CD4-positive, alpha-beta T cell treated with Interleukin-1 beta for 1 hour (primary cell): ENCODE results near the gene HSD11B2.
"Not testable (repeated sequence)": the region's sequence is repeated elsewhere in the genome, so short reads cannot be mapped to it uniquely, and the experiment has no call there.

ENCODE experiments used
- DNase-seq, 2 donors: peaks; one replicate each; pipeline ENCODE4 v3.0.0-alpha.2; 2020 to 2022

Gene HSD11B2

DNA sequence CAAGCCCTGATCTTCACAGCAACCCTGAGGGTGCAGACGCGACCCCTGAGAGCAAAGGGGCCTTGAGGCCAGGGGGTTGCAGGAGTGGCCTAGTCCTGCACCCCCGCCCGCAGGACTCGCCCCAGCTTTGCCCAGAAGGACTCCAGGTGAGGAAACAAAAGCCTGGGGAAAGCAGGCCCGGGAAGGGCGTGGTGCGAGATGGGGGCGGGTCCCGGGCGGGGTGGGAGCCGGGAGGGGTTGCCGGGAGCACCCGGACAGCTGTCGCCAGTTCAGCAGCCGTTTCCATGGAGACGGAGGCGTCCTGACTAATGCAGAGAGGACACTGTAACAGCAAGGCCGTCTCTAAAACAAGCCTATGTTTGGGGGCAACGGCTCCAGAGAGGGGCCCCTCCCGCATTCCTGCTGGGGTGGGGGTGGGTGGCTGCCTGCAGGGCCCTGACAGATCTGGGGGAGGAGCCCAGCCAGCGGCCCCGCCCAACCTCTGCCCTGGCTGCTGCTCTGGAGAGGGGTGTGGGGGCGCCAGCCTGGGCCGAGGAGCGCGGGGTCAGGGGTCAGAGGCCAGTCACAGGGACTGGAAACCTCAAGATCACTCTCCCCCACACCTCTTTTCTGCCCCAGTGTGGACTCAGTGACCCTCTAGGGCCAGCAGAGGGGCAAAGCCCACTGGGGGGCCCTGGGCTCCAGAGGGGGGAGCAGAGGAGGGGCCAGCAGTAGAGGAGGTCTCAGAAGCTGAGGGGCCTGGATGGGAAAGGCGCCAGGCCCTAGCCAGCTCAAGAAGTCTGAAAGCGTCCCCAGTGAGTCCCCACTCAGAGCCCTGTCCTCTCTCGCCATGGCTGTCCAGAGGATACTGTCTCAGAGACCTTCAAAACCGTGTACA, 34.5 kb upstream of the HSD11B2 start:
- DNase-seq = peak in 1 of 2 donors; percentile 43

GRCh38 chr16:67397036-67397801, 33.7 kb upstream of the HSD11B2 start:
- DNase-seq = no peak

DNA sequence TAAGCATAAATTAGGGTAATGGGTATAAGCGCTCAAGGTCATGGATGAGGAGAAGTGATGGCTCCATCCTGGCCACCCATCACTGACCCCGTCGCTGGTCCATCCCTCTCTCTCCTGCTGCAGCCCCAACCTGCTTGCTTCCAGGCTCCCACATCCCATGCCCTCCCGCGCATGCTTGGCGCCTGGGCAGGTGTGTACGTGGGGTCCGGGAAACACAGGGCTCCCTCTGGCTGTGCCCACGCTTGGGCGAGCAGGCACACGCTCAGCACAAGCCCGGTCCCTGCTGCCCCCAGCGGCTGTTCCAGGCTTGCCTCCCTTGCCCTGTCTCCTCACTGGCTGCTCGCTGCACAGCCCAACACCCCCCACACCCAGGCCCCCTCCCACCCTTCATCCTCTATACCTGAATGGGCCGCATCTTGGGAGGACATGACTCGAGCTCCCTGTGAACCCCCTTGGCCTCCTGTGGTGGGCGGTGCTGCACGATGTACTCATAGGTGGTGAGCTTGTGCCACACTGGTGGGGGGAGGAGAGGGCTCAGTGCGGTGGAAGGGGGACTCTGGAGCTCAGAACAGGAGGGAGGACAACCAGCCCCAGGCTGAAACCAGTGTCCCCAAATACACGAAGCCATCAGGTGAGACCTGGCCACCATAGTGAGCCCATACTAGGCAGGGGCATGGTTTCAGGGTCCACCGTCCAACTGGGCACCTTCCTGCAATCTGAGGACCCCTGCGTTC, 32.9 kb upstream of the HSD11B2 start:
- DNase-seq = no peak

- no peak for DNase-seq
Measured at GRCh38 chr16:67398546-67399217, 32.2 kb upstream of the HSD11B2 start.

DNA sequence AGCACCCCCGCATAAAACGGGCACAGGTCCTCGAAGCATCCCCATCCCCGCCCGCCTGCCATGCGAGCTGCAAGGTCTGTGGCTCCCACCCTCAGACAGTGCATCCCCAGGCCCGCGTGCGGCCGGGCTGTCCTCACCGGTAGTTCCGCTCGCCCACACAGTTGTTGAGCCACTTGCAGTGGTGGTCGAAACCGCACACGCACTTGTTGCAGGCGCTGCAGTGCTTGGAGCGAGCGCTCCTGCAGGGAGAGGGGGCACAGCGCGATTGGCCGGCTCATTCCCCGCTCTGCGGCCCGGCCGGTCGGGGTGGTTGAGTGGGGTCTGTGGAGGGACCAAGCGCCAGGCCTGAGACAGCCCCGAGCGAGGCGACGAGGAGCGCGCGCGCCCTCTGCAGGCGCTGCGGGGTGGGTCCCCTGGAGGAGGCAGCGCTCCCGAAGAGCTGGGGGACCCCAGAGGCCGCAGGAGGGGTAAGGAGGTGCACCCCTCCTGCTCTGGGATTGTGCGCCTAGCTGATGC, 31.6 kb upstream of the HSD11B2 start:
- peak; percentile 38 for DNase-seq

DNA sequence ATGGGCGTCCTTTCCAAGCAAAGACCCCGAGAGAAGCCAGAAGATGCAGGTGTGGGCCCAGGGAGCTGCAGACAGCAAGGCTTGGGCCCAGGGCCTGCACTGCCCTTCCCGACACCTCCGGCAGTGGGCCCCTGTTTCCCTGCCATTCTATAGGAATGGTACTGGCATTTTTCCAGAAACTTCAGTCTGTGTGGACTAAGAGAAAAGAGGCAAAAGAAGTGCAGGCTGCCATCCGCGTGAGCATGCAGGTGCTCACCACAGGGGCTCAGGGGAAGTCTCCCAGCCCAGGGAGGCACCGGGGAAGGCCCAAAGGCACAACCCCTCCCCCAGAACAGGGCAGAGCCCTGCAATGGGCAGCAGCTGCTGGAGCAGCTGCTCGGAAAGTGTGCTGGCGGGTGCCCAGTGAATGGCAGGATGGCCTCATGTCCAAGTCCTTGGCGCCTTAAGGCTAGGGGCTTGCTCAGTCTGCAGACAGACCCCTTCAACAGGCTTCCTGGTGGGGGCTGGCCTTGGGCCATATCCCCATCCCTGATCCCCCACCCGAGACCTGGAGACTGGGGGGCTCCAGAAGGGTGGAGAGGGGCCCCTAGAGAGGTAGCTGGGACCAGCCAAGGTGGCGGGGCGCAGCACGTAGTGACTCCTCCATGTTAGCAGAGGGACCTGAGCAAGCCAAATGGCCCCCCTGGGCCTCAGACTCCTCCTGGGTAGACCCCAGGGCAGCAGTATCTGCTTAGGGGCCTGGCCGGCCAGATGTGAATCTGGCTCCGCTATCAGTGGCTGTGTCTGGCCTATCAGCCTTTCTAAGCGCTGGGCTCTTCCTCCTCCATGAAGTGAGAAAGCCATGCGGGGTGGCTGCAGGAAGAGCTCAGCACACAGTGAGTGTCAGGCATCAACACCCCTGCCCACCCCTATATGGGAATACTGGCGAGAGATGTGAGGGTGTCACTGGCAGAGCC, 30.9 kb upstream of the HSD11B2 start:
- DNase-seq = no peak

GRCh38 chr16:67400901-67401300, 30.0 kb upstream of the HSD11B2 start:
- no peak for DNase-seq

DNA sequence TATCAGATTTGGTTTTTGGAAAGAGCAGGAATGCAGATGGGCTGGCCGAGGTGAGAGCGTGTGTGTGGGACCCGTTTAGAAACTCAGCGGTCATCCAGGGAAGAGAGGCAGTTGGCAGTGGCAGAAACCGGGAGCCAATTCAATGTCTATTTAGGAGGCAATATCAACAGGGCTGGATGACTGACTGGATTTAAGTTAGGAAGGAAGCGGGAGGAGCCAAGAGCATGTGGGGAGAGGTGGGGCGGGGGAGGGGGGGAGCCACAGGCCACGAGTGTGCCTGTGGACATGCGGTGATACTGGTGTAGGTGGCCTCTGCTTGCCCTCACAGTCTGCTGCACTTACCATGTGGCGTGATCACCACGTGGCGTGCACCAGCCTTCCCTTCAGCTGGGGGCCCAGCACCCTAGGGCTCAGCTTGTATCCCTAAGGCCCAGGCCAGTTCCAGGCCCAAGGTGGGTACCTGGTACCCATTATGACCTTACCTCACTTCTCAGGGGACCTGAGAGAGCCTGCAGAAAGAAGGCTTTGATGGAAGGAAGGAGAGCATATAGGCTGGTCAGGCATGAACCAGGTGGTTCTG, 26.9 kb upstream of the HSD11B2 start:
- no peak for DNase-seq

DNA sequence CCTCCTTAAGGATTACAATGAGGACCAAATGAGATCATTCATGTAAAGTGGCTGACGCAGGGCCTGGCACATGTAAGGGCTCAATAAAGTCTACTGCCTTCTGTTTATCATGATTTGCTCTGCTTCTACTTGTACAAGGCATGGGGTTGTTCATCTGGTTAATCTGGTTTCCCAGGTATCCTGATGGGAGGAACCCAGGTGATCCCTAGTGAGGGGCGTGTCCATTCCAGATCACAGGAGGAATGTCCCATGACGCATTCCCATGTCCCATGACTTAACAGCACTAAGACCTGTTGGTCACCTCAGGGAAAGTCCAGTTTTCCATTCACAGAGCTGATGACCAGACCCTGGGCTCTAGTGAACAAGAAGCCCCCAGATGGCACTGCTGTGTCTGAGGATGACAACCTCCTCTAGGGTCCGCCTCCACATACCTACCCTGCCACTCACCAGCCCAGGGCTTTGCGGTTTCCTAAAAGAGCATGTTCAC, 26.1 kb upstream of the HSD11B2 start:
- no peak for DNase-seq

- DNase-seq = no peak
Measured at GRCh38 chr16:67405336-67405735, 25.6 kb upstream of the HSD11B2 start.

- DNase-seq = no peak
Measured at GRCh38 chr16:67406111-67406971, 24.6 kb upstream of the HSD11B2 start.

DNA sequence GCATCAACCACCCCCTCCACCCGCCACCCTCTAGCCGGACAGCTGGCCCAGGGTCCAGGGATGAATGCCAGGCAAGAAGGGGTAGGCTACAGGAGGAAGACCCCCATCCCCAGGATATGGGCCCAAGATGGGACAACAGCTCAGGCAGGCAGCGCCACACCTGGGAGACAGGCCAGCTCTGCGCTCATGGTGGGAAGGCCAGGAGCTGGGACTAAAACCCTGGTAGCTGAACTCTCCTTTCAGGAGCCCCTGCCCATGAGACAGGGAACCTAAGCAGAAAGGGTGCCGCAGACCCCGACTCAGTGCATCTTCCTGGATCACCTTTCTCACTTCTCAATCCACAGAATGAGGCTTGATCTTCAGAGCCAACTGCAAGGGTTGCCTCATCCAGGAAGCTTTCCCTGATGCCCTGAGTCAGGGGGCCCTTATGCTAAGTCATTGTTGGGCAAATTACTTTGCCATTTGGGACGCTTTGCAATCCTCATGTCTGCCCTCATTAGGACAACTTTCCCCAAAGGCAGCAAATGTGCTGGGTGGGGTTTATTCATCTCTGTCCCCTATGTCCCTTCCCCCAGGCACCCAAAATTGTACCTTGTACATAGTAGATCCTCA, 23.6 kb upstream of the HSD11B2 start:
- no peak for DNase-seq

DNA sequence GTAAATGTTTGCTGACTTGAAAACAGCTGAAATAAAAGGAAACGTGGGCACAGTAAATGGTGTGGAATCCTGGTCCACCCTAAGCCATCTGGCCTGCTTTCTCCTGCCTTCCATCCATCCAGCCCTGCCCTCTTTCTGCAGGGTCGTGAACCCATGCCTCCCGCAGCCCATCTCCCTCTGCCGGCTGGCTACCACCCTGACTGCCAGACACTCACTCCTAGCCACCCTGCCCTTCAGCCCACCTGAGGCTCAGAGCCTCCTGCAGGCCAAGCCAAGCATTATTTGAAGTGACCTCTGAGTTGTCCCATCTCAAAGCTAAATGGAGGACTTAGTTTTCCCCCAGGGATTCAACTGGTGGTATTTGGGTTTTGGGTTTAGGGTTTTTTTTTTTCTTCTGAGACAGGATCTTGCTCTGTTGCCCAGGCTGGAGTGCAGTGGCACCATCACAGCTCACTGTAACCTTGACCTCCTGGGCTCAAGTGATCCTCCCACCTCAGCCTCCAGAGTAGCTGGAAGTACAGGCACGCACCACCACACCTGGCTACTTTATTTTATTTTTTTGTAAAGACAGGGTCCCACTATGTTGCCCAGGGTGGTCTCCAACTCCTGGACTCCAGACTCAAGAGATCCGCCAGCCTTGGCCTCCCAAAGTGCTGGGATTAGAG, 23.0 kb upstream of the HSD11B2 start:
- DNase-seq = no peak

DNA sequence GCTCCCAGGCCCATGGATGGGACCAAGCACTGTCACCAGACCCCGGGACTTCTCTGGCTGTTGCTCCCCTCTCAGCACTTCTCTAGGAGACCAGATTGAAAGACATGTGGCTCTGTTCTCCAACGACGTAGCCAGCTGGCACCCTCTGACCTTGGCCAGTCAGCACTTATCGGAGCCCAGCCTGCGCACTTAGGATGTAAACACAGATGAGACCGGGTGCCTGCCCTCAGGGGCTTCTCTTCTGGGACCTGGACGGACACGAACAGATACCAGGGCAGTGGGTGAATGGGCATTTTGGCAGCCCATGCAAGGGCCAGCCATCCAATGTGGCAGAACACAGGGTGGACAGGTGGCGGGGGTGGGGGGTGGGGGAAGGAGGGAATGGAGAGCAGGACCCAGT, 21.3 kb upstream of the HSD11B2 start:
- DNase-seq = no peak

- no peak for DNase-seq
Measured at GRCh38 chr16:67411339-67411738, 19.6 kb upstream of the HSD11B2 start.

GRCh38 chr16:67412294-67412693, 18.6 kb upstream of the HSD11B2 start:
- DNase-seq = no peak

DNA sequence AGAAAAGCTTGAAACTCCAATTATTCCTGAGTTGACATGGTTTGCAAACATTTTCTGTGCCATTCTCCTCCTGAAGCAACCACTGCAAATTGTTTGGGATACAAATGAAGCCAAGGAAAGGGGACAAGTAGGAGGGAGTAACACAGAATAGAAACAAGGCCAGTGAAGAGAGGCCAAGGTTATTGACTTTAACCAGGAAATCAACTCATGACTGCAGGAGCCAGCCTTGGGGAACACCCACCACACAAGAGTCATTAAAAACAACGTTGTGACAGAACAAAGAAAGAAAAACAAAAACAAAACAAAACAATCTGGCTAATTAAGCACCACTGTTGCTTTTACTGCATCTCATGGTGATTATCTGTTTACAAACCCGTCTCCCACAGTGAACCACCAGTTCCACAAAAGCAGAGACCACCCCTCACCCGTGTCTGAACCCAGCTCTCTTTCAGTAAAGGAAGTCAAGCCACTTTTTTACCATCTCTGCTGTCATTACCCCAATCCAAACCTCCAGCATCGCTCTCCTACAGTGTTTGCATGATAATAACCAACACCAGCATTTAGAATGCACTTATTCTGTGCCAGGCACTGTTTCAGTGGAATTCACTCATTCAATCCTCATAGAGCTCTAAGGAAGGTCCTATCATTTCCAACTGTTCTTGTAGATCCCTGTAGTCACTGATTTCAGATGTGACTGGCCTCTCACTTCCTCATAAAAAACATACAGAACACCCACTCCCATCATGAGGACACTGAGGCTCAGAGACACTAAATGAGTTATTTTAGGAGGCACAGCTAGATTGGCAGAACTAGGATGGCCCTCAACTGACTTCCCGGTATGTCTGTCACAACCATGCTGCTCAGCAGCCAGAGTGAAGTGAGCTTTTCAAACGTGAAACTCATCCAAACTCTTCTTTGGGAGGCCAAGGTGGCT, 16.7 kb upstream of the HSD11B2 start:
- DNase-seq = no peak

- DNase-seq = not testable (repeated sequence)
Measured at GRCh38 chr16:67415421-67415820, 15.5 kb upstream of the HSD11B2 start.
